Midbrain (tissue), 1 donor: Measurements from ENCODE around the gene LAMB4.

Experiments
- DNase-seq: peaks from one replicate; lab custom pipeline; 2025; lab: John Stamatoyannopoulos, UW

Gene LAMB4

DNA sequence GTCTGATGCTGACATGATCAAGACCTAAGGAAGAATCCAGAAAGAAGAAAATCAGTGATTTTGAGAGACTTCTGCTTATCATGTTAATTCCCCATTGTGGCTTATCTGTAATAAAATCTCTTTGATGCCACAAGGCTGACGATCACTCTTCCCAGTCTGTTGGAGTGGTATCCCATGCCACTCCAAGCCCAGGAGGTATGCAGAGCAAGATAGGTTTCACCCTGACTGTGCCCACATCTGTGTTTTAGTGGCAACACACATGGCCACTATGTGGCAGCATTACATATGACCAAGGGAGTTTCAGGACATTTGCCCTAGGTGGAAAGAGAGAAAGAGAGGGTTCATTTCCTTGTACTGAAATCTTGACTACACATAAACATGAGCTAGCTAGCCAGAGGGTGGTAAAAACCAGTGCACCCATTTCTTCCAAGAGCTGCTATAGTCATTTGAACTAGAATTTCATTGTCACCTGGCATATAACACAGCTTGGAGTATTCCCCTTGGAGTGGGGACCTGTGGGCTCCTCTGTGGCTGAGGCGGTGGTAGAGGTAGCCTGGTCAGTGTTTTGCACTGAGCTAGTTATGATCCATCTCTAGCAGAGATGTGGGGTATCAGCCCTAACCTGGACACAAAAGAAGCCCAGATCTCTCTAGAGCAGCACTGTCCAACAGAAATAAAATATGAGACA is 20.8 kb downstream of the LAMB4 start:
- peak; percentile 18 for DNase-seq

- no peak for DNase-seq
Observed at GRCh38 chr7:108108131-108108530, 22.0 kb downstream of the LAMB4 start.

DNA sequence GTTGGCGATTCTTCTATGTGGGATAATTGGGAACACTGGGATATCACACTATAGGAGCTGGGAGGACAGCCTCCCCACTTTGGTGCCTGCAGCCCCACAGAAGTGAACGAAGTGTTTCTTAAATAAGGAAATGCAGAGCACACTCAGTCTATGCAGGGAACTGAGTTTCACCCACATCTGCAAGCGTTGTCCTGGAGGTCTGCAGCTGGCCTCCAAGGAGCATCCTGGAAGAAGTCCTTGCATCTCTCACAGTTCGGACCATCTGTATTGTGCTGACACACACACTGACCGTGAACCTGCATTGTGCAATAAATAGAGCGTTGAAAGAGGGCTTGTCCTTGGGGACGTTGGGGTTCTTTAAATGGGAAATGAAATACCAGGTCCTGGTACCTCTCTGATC is 25.8 kb downstream of the LAMB4 start:
- no peak for DNase-seq

DNA sequence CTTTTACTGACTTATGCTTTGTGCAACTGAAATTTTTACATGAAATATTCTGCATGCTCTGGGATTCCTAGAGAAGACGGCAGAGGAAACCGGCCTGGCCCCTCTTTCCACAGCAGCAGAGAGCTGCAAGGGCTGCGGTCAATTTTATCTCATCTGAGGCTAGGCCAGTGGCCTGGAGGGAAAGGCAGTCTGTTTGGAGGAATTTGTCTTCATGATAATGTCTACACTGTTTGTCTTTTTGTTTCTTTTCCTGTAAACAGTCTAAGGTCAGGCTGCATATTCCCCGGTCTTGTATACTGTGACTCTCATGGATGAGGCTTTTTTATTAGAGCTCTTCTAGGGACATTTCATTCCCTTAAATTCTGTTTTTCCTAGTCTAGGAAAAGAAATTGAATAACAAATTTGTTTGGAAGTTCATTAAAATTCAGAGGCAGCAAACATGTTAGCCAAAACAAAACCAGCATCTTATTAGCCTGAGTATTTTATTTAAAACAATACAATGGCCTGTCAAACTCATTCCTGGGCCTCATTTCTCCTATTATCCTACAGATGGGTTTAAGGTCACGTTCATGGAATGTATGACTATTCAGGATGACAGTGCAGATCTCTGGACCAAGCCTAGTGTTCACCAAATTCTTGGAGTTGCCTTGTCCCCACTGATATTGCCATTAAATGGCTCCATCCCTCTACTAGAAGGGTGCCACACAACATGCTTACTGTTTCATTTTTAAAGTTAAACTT is 26.4 kb downstream of the LAMB4 start:
- DNase-seq, result no peak

GRCh38 chr7:108102671-108103312 is 27.4 kb downstream of the LAMB4 start:
- no peak for DNase-seq

DNA sequence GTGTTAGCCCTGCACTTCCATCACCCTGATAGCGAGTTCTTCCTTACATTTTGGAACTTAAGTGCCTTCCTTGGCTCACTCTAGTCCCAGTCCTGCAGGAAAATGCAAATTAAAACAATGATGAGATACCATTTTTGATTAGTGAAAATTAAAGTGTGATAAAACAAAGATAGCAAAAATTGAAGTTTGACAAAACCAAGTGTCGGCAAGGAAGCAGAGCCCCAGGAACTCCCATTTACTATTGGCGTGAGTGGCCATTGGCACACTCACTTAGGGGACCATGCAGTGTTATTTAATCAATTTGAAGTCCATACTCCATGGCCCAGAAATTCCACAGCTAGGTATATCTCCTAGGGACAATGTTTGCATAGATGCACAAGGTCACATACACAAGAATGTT is 28.4 kb downstream of the LAMB4 start:
- DNase-seq, result no peak

- no peak for DNase-seq
Observed at GRCh38 chr7:108099713-108100112, 30.4 kb downstream of the LAMB4 start.

DNA sequence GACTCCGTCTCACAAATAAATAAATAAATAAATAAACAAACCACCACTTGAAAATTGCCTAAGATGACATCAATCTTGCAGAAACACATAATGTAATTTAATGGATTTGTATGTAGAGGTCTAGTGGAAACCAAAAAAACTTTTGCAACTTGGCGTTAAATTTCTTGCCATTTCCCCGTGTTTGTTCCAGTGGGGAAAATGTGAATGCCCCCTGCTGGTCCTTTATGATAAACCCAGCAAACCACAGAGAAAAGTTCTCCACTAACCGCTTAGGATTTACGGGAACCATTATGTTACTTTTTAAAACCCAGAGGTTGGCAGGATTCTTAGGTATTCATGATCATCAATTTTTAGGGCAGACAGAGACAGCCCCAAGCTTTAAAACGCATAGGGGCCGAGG is 32.5 kb downstream of the LAMB4 start:
- DNase-seq, result no peak

- DNase-seq, result no peak
Observed at GRCh38 chr7:108096996-108097395, 33.2 kb downstream of the LAMB4 start.

GRCh38 chr7:108094933-108095710 is 35.0 kb downstream of the LAMB4 start:
- DNase-seq, result no peak

DNA sequence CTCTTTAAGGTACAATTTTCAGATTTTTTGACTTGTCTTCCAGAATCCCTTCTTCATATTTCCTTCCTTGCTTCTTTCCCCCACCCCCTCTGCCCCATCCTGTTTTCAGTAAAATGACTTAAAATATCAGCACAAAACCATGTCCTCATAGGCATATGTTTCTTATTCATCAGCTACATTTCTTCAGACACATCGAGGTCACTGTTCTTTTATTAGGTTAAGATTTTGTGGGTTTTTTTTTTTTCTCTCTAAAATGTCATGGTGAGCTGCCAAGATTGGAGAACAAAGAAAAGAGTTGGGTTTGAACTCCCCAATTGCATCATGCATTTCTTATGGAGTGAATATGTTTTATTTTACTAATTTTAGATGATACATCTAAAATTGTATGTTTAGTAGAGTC is 35.8 kb downstream of the LAMB4 start:
- no peak for DNase-seq

DNA sequence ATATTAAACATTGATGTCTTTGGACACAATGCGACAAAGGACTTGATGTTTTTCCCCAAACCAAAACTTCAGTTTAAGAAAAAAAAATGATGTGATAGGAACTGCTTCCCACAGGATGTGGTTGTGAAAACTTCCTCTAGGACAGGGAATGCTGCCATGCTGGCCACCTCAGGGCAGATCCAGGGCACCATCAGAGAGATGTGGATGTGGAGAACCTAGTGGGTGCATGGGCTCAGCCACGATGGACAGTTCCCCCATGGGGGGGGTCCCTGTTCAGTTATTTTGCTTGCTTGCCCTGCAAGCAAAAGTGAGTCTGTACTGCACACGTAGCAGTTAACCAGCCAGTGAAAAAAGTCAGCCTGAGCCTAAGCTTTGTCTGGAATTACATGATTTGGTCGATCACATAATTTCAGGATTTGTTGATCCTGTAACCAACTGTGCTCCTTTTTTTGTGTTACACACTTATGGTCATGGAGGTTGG is 36.3 kb downstream of the LAMB4 start:
- DNase-seq, result no peak

DNA sequence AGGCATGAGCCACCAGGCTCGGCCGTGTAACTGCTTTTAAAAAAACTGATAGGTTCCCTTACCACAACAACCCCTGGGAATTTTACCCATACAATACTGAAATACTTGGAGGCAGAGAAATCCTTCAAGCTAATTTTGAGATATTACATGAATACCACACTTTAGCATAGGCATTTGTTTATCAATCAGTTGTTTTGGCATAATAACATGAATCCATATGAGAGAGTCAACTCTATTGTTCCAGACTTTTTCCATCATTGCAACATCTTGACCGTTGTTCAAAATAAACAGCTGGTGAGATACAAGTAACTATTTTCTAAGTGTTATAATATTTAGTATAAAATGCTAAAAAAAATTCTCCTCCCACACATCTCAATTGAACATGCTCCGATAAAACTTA is 36.8 kb downstream of the LAMB4 start:
- DNase-seq, result no peak

DNA sequence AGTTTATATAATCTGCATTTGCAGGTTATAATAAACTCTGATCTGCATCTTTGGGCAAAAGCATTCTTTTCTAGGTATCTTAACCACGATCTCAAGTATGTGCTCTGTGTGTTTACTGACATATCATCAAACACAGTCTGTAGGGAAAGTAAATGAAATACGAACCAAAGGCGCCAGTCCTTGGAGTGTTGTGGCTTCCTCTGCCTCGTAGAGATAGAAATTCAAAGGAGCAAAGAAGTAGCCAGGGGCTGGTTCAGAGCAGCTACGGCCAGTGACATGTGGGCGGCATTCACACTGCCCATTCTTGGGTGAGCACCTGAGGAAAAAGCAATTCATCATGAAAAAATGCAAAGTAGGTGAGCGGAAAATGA is 38.7 kb downstream of the LAMB4 start:
- no peak for DNase-seq

GRCh38 chr7:108090791-108091460 is 39.2 kb downstream of the LAMB4 start:
- DNase-seq, result no peak

- DNase-seq, result no peak
Observed at GRCh38 chr7:108089381-108089780, 40.8 kb downstream of the LAMB4 start.

DNA sequence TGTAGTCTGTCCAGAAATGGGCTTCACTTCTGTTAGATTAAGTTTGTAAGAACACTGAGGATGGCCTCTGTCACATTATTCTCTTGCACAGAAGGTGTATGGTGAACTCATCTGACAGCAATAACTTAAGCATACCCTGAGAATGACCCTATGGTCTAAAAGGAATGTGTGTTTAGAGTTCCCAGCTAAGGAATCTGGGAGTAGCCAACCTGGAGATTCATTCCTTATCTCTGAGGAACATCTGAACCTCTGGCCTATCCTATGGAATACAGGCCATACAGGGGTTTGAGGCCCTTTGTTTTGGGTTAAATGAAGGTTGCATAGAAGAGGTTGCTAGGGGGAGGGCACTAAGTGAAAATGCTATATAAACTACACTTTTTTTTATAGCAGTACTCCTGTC is 41.4 kb downstream of the LAMB4 start:
- DNase-seq, result no peak

DNA sequence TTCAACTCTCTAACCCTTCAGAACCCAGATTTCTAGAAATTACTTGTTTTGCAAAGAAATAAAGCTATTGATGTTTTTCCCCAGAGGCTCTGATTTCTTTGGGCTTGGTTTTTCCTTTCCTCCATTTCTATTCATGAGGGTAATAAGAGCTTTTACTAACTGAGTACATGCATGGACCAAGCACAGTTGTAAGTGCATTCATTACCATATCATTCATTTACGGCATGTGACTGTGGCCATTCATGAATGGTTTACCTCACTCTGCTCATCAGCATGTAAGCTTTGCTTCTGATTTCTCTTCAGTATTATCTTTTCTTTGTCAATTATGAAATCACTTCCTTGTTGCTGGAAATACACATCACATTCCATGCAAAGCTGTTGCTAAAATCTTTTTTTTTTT is 42.4 kb downstream of the LAMB4 start:
- no peak for DNase-seq

GRCh38 chr7:108086962-108087361 is 43.2 kb downstream of the LAMB4 start:
- DNase-seq, result no peak

- DNase-seq, result no peak
Observed at GRCh38 chr7:108086546-108086945, 43.6 kb downstream of the LAMB4 start.

DNA sequence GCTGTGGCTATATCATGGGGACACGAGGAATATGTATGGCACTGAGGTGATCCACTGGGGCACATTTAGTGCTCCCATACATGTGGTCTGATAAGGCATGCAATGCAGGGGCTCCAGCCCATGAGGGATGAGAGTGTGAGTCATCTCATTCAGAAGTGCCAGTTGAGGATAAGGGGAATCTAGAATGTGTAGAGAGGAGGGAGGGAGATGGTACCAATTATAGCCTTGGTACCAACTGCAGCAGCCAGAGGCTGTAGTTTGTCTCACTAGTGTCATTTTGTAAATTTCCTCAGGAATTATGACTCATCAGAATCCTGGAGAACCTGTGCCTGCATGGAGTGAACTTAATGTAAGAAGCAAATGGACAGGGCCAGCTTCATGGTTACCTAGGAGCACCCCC is 46.2 kb downstream of the LAMB4 start:
- DNase-seq, result no peak
